ENCODE results near the gene LRRC3. TPM values are rescaled to one million over a fixed set of nuclear protein-coding genes. Genes with fewer than 3 reads are reported as not detected.

LRRC3 gene
- total RNA-seq, 1 donor from 2014 or later = 3.1 TPM

GRCh38 chr21:44478124-44478800 lies 23.0 kb downstream of the LRRC3 start:
- DNase-seq (ENCODE audit: low read depth) = no peak

- DNase-seq (ENCODE audit: low read depth) = no peak
Measured at GRCh38 chr21:44478801-44479167, 23.5 kb downstream of the LRRC3 start.

GRCh38 chr21:44479556-44480199 lies 24.4 kb downstream of the LRRC3 start:
- peak; percentile 11 for DNase-seq (ENCODE audit: low read depth)

- no peak for DNase-seq (ENCODE audit: low read depth)
Measured at GRCh38 chr21:44480200-44481053, 25.1 kb downstream of the LRRC3 start.

GRCh38 chr21:44482581-44483287 lies 27.4 kb downstream of the LRRC3 start:
- DNase-seq (ENCODE audit: low read depth) = no peak

- DNase-seq (ENCODE audit: low read depth) = no peak
Measured at GRCh38 chr21:44483288-44484237, 28.3 kb downstream of the LRRC3 start.

- no peak for DNase-seq (ENCODE audit: low read depth)
Measured at GRCh38 chr21:44484498-44485253, 29.4 kb downstream of the LRRC3 start.

GRCh38 chr21:44485254-44485793 lies 30.0 kb downstream of the LRRC3 start:
- no peak for DNase-seq (ENCODE audit: low read depth)

- no peak for DNase-seq (ENCODE audit: low read depth)
Measured at GRCh38 chr21:44485796-44486195, 30.5 kb downstream of the LRRC3 start.

GRCh38 chr21:44486302-44486701 lies 31.0 kb downstream of the LRRC3 start:
- DNase-seq (ENCODE audit: low read depth) = no peak

- DNase-seq (ENCODE audit: low read depth) = no peak
Measured at GRCh38 chr21:44487831-44488230, 32.5 kb downstream of the LRRC3 start.

- no peak for DNase-seq (ENCODE audit: low read depth)
Measured at GRCh38 chr21:44489962-44490361, 34.7 kb downstream of the LRRC3 start.

- DNase-seq (ENCODE audit: low read depth) = no peak
Measured at GRCh38 chr21:44490405-44490804, 35.1 kb downstream of the LRRC3 start.

GRCh38 chr21:44490816-44491215 lies 35.5 kb downstream of the LRRC3 start:
- no peak for DNase-seq (ENCODE audit: low read depth)

- no peak for DNase-seq (ENCODE audit: low read depth)
Measured at GRCh38 chr21:44492567-44493385, 37.5 kb downstream of the LRRC3 start.

- DNase-seq (ENCODE audit: low read depth) = no peak
Measured at GRCh38 chr21:44494418-44494817, 39.1 kb downstream of the LRRC3 start.

- no peak for DNase-seq (ENCODE audit: low read depth)
Measured at GRCh38 chr21:44494956-44495355, 39.6 kb downstream of the LRRC3 start.

- DNase-seq (ENCODE audit: low read depth) = no peak
Measured at GRCh38 chr21:44495611-44496563, 40.6 kb downstream of the LRRC3 start.
